DMS114 treated with DMSO at 0.1 percent for 48 hours (cell line): Measurements from ENCODE around the gene TEX12.
"Not testable (repeated sequence)": the region's sequence is repeated elsewhere in the genome, so short reads cannot be mapped to it uniquely, and the experiment has no call there.

Experiments used
- DNase-seq: peaks from one replicate; lab custom pipeline; 2025; ENCODE audit not compliant: unreplicated experiment; lab: John Stamatoyannopoulos, UW

Gene TEX12

GRCh38 chr11:112163875-112164685 is 3.1 kb upstream of the TEX12 start, which contains the start of gene IL18:
Gene IL18 (minus strand): TSS chr11:112164094. CDS start chr11:112155053, 9,041 bp downstream.
- no peak for DNase-seq

- no peak for DNase-seq
These were observed 2.1 kb upstream of the TEX12 start for GRCh38 chr11:112165049-112165448.

- DNase-seq: no peak
These were observed 610 bp upstream of the TEX12 start for GRCh38 chr11:112166562-112166961.

GRCh38 chr11:112172362-112172994 is 5.3 kb downstream of the TEX12 start:
- no peak for DNase-seq

GRCh38 chr11:112173152-112173551 is 6.0 kb downstream of the TEX12 start:
- DNase-seq: no peak

- DNase-seq: peak; percentile 6
These were observed 7.8 kb downstream of the TEX12 start, which contains the start of gene BCO2 for GRCh38 chr11:112174789-112175598. Gene BCO2 (plus strand): TSS chr11:112175512. CDS start chr11:112175602, 90 bp downstream.

GRCh38 chr11:112175599-112175952 is 8.4 kb downstream of the TEX12 start:
- no peak for DNase-seq

GRCh38 chr11:112176077-112176476 is 8.9 kb downstream of the TEX12 start:
- no peak for DNase-seq

GRCh38 chr11:112177589-112177988 is 10.4 kb downstream of the TEX12 start:
- DNase-seq: no peak

- DNase-seq: no peak
These were observed 11.3 kb downstream of the TEX12 start for GRCh38 chr11:112178428-112178827.

GRCh38 chr11:112178936-112179335 is 11.8 kb downstream of the TEX12 start:
- DNase-seq: no peak

- DNase-seq: no peak
These were observed 12.4 kb downstream of the TEX12 start for GRCh38 chr11:112179601-112180000.

- DNase-seq: no peak
These were observed 15.7 kb downstream of the TEX12 start for GRCh38 chr11:112182867-112183266.

GRCh38 chr11:112185883-112186282 is 18.7 kb downstream of the TEX12 start:
- no peak for DNase-seq

GRCh38 chr11:112186304-112186703 is 19.1 kb downstream of the TEX12 start:
- DNase-seq: no peak

- DNase-seq: not testable (repeated sequence)
These were observed 27.9 kb downstream of the TEX12 start for GRCh38 chr11:112195113-112195512.

GRCh38 chr11:112195951-112196351 is 28.8 kb downstream of the TEX12 start:
- no peak for DNase-seq

GRCh38 chr11:112196519-112197087 is 29.4 kb downstream of the TEX12 start:
- DNase-seq: no peak

GRCh38 chr11:112199101-112199500 is 31.9 kb downstream of the TEX12 start:
- DNase-seq: not testable (repeated sequence)

GRCh38 chr11:112200252-112200651 is 33.1 kb downstream of the TEX12 start:
- DNase-seq: no peak

- DNase-seq: no peak
These were observed 38.9 kb downstream of the TEX12 start for GRCh38 chr11:112206071-112206470.
